Amniotic epithelial cell (primary cell): ENCODE measurements around the gene FOXD2.
A peak's percentile ranks its signal among the peaks of the same experiment; 100 is the strongest.

Experiments
- DNase-seq: peaks from one replicate; pipeline ENCODE4 v3.0.0-alpha.2; 2010; ENCODE audit warnings: low read depth

Gene FOXD2

DNA sequence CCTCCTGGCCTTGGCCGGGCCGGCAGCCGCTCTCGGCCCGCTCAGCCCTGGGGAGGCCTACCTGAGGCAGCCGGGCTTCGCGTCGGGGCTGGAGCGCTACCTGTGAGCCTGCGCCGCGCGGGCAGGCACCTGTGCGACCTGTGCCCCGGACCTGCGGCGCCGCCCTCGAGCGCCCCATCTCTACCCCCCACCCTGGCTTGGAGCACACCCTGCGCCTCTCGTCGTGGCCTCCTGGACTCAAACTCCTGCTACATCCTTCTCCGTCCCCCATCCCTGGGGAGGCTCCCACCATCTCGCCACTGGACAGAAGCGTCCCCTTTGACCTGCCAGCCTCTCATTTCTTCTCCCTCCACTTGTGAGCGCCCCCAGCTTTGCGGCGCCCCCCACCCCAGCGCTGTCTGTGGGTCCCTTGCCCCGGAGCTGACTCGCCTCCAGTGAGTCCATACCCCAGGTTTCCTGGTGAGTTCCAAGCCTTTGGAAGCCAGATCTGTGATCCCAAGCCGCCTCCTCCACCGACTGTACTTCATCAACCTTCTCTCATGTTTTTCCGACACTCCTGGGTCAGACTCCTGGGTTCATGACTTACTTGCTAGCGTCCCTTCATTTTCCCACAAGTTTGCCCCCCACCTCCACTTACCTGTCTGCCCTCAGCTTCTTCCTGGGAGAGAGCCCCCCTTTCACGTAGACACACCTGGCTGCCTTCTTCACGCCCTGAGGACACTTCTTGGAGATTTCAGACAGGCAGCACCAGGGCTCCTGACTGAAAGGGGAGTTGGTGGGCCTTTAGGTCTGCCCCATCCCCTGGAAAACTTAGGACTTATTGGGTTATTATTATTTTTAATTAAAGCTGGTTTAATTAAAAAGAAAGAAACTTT is 20.4 kb upstream of the FOXD2 start:
- DNase-seq, result no peak

DNA sequence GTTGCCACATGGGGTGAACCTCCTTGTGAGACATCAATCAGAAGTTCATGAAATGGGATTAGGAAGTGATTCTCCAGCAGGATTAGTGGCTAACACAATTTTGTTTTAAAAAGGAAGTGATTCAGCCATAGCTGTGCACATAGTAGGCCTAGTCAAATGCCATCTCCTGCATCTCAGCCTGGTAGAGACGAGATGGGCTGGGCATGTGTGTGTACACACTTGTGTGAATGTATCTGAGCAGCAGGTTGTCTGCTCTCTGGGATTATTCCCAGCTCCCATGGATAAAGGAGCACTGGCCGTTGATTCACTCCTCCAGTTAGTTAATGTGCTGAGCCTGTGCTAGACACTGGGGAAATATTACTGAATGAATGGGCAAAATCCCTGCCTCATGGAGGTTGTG is 19.7 kb upstream of the FOXD2 start:
- DNase-seq, result no peak

DNA sequence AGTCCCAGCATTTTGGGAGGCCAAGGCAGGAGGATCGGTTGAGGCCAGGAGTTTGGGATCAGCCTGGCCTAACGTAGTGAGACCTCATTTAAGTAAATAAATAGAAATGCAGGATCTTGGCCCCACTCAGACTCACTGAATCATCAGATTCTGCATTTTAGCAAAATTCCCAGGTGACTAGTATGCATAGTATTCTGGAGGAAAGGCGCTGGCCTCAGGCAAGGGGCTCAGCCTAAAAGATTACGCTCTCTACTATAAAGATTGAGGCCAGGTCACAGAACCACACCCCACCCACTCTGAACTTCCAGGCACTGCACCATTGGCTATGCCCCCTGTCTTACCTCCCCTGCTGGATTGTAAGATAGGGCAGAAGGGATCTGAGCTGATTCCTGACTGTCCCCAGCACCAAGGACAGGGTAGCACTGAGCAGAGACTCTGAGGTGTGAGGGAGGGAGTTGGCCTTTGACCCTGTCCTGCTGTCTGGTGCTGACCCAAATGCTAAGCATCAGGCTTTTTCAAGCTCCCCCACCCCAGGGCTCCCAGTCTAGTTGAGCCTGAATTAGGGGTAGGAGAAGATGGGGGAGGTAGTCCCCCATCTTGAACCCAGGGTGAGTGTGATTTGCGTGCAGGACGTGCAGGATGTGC is 19.0 kb upstream of the FOXD2 start:
- no peak for DNase-seq

DNA sequence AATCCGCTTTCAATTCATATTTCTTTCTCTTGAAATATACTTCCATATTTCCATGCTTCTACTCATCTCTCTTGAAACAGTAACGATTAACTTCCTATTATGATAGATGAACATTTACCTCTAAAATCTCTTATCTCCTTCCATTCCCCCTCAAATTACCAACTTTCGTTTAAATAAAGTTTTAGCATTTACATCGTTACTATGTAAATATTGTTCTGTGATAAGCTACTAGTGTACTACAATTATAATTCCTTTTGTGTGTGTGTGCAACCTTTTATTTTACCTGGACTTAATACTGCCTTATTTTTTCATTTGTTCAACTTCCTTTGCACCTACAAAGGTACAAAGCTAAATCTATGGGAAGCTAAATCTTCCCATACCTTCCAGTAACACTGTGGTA is 17.3 kb upstream of the FOXD2 start:
- no peak for DNase-seq

DNA sequence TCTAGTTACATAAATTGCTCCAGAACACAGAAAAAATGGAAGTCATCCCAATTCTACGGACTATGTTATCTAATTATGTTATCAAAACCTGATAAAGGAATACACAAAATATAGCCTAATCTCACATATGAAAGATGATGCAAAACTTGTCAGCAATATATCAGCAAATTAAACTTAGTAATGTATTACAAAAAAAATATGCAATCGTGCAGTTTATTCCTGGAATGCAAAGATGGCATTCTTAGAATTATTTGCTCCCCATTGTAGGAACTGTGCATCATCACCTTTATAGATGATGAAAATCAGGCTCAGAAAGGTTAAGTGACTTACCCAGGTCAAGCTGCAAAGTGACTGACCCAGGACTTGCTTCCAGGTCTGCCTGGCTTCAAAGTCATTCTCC is 14.0 kb upstream of the FOXD2 start:
- DNase-seq, result no peak

DNA sequence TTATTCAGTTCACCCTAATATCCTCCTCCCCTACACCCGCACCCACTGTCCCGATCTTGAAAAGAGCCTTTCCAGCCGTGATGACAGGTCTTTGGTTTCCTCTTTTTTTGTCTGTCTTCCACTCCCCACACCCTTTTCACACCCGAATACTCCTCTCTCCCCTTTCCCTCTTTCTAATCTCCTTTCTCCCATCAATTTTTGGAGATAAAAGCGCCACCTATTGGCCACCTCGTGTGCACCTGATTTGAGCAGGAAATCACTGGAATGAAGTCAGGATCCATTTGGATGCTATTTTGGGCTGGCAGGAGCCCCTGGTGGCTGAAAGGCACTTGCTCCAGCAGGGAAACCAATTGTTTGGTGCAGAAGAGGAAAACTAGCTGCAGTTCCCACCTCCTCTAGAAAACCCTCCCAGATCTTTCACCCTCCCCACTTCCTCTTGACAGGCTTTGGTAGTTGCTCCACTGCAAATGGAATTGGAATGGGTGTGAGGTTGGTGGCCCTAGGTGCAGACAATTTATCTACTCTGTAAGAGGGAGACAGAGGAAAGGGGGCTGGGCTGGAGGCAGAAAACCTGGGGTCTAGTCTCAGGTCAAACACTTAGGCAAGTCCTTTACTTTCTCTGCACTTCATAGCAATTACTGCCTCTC is 13.4 kb upstream of the FOXD2 start:
- no peak for DNase-seq

DNA sequence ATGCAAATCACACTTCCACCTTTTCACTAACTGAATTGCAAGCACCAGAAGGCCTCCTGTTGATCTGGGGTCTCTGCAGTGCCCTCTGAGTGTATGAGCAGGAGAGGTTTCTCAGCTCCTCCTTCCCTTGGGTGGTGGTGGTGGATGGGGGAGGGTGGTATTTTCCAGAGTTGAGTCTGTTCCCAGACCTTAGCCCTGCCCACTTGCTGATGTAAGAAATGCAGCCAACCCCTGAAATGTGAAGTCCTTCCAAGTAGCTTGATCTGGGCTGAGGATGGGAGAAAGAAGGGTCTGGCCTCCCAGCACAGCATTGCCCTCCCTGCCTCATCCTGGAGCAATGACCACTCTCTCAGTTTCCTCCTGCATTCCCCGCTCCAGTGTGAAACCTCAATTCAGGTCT is 6.3 kb upstream of the FOXD2 start:
- DNase-seq, result no peak

DNA sequence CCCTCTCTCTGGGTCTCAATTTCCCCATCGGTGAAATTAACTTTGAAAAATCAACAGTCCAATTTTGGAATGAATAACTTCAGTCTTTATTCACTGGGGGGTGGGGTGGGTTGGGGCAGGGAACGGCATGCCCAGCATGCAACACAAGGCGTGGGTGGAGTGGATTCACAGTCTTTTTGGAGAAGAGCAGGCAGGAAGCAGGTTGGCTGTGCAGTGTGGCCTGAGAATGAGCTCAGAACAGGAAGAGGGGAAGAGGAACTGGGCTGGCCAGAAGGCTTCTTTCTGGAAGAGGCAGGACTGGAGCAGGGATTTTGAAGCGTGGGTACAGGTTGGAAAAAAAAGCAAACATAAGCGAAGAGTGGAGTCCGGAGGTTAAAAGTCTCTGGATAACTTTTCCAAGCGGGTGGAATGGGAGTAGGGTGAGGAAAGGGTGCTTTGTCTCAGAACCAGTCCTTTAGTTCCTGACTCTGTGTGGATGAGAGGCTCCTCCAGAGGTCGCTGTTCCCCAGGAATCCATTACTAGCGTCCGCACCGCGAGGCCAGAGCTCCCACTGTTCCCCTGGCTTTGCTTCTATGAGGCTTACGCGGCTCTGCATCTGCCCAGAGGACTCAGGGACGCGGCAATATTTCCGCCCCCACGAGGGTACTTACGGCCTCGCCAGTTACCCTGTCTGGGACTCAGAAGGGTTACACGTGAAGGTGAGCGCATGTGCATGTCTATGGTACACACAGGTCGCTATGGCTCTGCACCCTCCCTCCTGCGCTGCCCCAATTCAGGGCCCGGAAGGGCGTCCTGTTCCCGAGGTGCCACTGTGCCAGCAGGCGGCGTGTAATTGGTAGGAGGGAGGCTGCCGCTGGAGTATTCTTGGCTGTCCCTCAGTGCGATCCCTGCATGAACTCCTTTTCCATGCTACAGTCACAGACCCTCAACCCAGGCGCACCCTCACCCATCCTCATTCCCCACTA is 5.5 kb upstream of the FOXD2 start:
- DNase-seq, result peak; percentile 58

DNA sequence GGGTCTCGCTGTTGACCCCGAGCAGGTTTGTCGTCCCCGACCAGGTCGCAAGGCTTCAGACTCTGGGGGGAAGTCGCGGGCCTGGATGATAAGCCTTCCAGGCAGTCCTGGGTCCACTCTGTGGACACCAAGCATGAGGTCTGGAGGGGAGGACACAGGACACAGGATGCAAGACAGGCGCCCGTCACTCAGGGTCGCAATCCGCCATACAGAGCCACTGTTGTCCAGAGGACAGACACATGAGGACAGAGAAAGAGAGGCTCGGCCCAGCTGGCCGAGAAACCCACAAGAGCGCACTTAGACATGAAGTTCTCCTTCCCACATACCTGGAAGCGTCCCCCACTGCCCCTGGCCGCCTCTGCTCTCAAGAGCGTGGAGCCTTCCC is 4.8 kb upstream of the FOXD2 start:
- no peak for DNase-seq

DNA sequence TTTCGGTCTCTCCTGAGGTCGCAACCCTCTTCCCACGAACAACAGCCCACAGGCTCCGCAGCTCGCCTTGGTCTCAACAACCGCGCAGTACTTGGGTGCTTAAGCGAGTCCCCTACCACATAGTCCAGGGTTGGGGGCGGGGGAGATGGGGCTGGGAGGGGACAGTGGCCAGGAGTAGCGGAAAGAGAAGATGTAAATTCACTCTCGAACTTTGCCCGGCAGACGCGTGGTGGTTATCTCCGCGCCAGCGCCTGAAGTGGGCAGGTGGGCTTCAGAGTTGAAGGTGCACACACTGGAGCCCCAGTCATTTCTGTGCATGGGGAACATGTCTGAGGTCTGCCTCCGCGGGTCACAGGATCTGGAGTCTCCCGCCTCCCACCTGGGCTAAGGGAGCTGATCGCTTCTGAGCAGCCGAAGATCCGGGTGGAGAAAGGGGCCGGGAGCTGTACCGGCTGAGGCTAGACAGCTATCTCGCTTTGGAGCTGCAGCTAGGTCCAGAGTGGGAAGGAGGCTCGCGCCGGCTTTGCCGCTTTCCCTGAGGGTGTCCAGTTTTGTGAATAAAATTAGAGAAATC is 4.3 kb upstream of the FOXD2 start:
- no peak for DNase-seq

DNA sequence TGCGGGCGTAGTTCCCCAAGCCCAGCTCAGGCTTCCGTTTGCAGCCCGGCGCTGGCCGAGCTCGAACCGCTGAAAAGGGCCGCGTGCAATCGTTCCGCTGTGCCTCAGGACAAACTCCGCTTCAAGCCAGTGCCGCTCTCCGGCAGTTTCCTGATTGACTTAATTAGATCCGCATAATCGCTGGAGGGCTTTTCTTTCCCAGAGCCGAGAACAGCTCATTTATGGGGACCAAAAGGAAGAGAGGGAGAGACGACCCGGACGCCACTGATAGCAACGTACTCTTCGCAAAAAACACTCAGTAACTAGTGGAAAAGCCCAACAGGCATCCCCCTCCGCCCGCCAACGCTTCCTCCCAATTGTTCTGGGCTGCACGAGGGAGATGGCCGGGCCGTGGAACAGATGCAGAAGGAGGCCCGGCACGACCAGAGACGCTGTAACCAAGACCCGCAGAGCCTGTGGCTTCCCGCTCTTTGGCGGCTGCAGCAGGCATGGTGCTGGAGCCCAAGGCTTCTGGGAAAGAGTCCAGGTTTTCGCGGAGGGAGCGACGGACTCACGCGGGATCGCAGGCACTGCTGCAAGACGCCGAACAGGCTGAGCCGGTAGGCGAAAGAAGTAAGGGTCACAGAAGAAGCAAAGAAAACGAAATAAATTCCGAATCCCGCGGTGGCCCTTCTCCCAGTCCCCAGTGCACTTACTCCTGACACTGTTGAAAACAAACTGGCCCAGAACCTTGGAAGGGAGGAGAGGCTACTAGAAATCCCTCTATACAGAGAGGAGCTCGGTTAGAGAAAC is 3.6 kb upstream of the FOXD2 start:
- DNase-seq, result peak; percentile 50

DNA sequence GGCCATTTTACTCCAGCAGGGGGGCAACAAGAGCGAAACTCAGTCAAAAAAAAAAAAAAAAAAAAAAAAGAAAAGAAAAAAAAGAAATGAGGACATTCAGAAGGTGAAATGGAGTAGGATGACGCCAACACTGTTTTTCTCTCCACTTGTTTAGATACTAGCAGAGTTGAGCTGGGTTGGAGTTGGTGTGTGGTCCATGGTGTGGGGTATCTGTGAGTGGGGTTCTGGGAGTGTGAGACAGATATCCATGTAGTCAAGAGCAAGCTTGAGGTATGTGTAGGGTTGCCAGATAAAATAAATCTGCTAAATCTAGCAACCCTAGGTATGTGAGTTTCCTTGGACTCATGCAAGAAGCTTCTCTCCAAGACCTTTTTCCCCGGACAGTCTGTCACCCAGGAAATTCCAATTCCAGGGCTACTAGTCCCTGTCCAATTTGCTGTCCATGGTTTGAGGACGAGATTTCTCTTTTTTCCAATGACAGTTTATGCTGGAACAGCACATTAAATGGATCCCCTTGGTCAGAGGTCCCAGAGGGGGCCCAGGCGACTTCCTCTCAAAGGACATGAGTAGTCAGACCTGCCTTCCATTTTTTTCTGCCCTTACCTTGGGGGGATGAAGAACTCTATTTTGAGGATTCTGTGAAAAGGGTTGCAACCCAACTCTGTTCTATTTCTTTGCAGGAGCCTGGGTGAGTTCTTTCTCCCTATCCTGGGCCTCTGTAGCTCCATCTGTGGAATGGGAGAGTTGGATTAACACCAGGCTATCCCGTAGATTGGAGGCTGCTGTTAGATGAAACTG is 2.1 kb upstream of the FOXD2 start:
- no peak for DNase-seq

DNA sequence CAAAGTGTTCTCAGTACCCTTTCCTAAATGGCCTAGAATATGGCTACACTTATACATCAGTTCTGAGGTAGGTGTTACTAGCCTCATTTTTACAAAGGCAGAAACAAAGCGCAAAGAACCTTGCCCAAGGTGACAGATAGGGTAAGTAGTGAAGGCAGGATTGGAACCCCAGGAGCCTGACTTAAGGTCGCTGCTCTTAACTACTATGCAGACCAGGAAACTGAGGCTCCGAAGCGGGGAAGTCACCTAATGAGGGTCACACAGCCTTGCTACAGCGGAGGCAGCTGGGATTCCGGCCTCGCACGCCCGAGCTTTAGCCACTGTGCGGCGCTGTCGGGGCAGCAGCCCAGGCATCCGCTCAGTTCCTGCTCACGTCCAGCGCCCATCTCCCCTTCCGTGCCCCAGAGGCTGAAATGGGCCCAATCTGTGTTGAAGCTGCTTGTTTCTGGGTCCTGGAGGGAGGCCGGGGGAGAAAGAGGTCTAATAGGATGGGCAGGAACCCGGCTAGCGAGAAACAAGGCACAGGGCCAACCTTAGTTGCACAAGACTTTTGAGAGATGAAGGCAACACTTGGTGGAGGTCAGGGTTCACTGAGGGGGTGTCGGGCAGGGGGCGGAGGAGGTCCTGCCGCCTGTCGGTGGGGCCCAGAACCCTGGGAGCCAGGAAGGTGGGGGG is 1.4 kb upstream of the FOXD2 start:
- peak; percentile 24 for DNase-seq

DNA sequence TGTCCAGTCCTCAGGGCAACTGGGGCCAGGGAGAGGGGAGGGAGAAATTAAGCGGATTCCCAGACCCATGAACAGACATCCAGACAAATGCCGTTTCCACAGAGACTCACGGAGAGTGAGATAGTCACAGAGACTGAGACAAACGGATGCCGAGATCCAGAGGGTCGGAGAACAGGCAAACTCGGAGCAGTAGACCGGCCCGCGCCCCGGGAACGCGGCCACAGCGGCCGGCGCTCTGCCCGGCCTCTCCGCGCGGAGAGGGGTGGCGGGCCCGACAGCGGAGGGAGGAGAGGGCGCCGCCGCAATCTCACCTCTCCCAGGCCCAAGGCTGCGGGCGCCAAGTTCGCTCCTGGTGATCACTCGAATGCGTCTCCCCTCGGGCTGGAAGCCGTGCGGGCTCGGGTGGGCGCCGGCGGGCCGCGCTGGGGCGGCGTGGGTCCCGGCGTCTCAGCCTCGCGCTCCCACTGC is 831 bp upstream of the FOXD2 start:
- no peak for DNase-seq

DNA sequence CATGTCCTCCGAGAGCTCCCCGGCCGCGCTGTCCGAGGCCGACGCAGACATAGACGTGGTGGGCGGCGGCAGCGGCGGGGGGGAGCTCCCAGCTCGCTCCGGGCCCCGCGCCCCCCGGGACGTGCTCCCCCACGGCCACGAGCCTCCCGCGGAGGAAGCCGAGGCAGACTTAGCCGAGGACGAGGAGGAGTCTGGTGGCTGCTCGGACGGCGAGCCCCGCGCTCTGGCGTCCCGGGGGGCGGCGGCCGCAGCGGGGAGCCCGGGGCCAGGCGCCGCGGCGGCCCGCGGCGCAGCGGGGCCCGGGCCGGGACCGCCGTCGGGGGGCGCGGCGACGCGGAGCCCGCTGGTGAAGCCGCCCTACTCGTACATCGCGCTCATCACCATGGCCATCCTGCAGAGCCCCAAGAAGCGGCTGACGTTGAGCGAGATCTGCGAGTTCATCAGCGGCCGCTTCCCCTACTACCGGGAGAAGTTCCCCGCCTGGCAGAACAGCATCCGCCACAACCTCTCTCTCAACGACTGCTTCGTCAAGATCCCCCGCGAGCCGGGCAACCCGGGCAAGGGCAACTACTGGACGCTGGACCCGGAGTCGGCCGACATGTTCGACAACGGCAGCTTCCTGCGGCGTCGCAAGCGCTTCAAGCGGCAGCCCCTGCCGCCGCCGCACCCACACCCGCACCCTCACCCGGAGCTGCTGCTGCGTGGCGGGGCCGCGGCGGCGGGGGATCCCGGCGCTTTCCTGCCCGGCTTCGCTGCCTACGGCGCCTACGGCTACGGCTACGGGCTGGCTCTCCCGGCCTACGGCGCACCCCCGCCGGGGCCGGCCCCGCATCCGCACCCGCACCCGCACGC is 547 bp downstream of the FOXD2 start:
- no peak for DNase-seq

DNA sequence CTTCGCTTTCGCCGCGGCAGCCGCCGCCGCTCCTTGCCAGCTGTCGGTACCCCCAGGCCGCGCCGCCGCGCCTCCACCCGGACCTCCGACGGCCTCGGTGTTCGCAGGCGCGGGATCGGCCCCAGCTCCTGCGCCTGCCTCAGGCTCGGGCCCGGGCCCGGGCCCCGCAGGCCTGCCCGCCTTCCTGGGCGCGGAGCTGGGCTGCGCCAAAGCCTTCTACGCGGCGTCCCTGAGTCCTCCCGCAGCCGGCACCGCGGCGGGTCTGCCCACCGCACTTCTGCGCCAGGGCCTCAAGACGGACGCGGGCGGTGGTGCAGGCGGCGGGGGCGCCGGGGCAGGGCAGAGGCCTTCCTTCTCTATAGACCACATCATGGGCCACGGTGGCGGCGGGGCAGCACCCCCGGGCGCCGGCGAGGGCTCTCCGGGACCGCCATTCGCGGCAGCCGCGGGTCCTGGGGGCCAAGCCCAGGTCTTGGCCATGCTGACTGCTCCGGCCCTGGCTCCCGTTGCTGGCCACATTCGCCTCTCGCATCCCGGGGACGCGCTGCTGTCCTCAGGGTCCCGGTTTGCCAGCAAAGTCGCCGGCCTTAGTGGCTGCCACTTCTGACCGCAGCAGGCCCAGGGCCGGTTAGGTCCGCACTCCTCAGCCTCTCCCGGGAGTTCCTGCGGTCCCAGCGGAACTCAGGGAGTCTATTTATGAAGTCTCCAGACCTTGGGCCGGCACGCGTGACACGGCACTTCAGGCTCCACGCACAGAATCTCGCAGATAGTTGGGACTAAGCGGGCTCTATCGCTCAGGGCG is 1.4 kb downstream of the FOXD2 start:
- DNase-seq, result no peak

DNA sequence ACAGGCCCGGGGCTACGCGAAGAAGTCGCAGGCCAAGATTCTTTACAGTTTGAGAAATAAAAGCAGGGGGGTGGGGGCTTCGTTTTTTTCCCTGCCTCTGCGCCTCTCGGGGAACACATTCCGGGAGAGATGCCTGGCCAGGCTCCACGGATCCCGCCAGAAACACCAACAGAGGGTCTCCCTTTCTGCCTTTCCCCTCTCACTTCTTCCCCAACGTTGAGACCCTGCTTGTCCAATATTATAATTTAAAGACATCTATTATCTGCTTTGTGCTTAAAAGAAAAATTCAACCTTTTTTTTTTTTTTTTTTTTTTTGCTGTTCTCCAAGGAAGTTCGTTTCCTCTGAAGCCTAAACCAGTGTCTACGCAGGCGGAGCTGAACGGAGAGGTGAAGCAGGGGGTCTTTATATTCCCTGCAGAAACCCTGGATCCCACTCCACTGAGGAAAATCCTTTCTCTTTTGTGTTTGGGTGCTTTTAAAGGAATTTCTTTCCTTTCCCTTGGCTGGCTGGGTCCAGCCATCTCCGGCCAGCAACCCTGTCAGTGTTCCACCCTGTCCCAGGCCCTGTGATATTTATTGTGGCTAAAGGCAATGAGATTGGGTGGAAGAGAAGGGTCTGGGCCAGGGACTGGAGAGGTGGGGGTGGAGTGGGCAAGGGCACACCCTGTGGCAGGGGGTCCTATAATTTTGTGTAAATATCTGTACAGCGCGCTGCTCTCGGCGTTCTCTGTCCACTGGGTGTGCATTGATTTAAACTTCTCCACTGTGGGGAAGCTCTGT is 2.2 kb downstream of the FOXD2 start:
- DNase-seq, result no peak
